Ascending aorta (tissue), 2 donors: ENCODE results near the gene GNS. TPM values are rescaled to one million over a fixed set of nuclear protein-coding genes. Genes with fewer than 3 reads are reported as not detected.
"Not testable (repeated sequence)": the region's sequence is repeated elsewhere in the genome, so short reads cannot be mapped to it uniquely, and the experiment has no call there.

Experiments used
- DNase-seq, 2 donors: peaks; one replicate each; pipeline ENCODE4 v3.0.0-alpha.2; 2019; ENCODE audit warnings: low spot score in 2 of 2
- H3K27ac ChIP-seq, 2 donors: fragments of 200-600 bp; sonication (generic); one replicate each; pipeline ENCODE4 v1.5.1; 2016 to 2017; ENCODE audit warnings: mild to moderate bottlenecking in 1 of 2
- H3K27me3 ChIP-seq: fragments of 200-600 bp; sonication (generic); one replicate; pipeline ENCODE4 v1.5.1; 2017
- H3K36me3 ChIP-seq, 2 donors: fragments of 200-600 bp; sonication (generic); one replicate each; pipeline ENCODE4 v1.5.1; 2016
- H3K4me1 ChIP-seq, 2 donors: fragments of 200-600 bp; sonication (generic); one replicate each; pipeline ENCODE4 v1.5.1; 2016 to 2017; ENCODE audit warnings: mild to moderate bottlenecking in 1 of 2
- H3K4me3 ChIP-seq, 2 donors: fragments of 200-600 bp; sonication (generic); one replicate each; pipeline ENCODE4 v1.5.1; 2016 to 2017; ENCODE audit warnings: mild to moderate bottlenecking in 1 of 2
- H3K9me3 ChIP-seq, 2 donors: fragments of 200-600 bp; sonication (generic); one replicate each; pipeline ENCODE4 v1.5.1; 2016
- intact Hi-C: fragments of 100-400 bp; cut with DNase I; formaldehyde crosslinking; loops from one replicate; pipeline ENCODE4 v1.15.1; 2023
- total RNA-seq: library from RNA; depleted of rRNA; stranded (reverse); fragments of >200 nt; gene quantifications from one replicate; pipeline ENCODE4 v1.1.0, GENCODE V29; 2016
- TF ChIP-seq, protein P1 (sequence below), 3 experiments: fragments of 200-600 bp in 2 of 3; fragments of 450-650 bp in 1 of 3; sonication (generic) in 2 of 3; IDR thresholded peaks; one replicate each; pipeline ENCODE4 v1.5.1; 2016 to 2019; ENCODE audit warnings: antibody characterized with exemption in 3 of 3, mild to moderate bottlenecking in 1 of 3, moderate library complexity in 1 of 3

GNS gene
- total RNA-seq = 105 TPM

DNA sequence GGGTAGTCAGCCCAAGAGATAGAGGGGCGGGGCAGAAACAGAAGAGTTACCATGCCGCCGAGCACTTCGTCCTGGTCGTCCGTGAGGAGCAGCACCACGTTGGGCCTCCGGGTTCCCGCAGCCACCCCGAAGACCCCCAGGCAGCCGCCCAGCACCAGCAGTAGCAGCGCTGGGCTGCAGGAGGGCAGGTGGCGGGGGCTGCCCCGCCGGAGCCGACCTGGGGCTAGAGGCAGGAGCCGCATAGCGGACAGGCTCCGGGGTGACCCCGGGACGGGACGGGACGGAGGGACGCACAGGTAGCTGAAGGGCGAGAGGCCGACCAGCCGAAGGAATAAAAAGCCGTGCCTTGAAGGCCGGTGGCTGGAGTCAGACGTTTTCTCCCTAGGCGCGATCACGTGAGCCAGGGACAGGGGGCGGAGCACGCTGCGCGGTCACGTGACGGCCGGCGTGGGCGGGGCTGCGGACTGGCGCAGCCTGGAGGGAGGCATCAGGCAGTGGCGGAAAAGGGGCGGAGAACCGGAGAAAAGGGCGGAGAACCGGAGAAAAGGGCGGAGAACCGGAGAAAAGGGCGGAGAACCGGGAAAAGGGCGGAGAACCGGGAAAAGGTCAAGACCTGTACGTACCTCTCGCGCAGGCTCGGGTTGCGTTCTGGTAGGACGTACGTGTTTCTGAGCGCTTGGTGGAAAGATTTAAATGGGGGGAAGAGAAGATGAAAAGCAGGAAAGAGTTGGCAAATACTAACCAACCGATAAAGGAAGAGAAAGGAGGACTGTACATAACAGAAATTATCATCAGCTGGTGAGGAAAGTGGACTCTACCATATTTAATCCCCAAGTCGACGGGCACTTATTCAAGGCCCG lies at the start of gene GNS:
TSS of gene GNS (minus strand) at position 372 of the 860 bp plus-strand sequence. CDS start at position 242, 130 bp downstream.
- Histone ChIP-seq H3K9me3 (no peaks in the 10 kb centered on the region), H3K27ac (peak within 1 kb of the TSS; percentile 81 to 86), H3K27me3 (no peaks in the 10 kb centered on the region), H3K36me3 (no peaks in the 10 kb centered on the region), H3K4me3 (peak within 1 kb of the TSS; percentile 79 to 89), H3K4me1 (peaks cover 0 to 3% of the 10 kb centered on the region in 2 donors)
- intact Hi-C loops = loop anchor here (1.0 to 10.0 kb wide), 5 partner anchors 148 to 776 kb away; partner anchors contain the start of genes KICS2, RASSF3, TBK1 and XPOT
- peak; percentile 93 to 98 for DNase-seq
- TF ChIP-seq, protein P1, sequence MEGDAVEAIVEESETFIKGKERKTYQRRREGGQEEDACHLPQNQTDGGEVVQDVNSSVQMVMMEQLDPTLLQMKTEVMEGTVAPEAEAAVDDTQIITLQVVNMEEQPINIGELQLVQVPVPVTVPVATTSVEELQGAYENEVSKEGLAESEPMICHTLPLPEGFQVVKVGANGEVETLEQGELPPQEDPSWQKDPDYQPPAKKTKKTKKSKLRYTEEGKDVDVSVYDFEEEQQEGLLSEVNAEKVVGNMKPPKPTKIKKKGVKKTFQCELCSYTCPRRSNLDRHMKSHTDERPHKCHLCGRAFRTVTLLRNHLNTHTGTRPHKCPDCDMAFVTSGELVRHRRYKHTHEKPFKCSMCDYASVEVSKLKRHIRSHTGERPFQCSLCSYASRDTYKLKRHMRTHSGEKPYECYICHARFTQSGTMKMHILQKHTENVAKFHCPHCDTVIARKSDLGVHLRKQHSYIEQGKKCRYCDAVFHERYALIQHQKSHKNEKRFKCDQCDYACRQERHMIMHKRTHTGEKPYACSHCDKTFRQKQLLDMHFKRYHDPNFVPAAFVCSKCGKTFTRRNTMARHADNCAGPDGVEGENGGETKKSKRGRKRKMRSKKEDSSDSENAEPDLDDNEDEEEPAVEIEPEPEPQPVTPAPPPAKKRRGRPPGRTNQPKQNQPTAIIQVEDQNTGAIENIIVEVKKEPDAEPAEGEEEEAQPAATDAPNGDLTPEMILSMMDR (IDR thresholded peaks at IDR 0.05) = no peak

DNA sequence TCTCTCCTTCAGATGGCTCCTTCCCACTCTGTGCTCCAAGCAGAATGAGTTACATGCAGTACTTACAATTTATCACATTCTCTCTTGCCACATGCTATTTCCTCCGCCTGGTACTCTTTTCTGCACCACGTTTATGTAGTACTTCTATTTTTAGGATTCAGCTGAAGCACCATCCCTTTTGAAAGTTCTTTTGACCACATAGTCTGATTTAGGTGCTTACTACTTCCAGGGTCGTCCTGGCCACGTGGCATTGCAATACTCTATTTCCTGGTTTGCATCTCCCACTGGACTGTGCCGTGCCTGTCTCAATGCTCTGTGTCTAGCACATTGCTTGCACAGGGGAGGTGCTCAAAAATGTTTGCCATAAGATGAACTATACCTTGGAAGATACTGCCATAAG lies 48.9 kb upstream of the GNS start:
- Histone ChIP-seq H3K27ac (no peak overlapping the region), H3K27me3 (no peaks in the 10 kb centered on the region), H3K36me3 (no peaks in the 10 kb centered on the region), H3K9me3 (no peaks in the 10 kb centered on the region), H3K4me1 (no peaks in the 10 kb centered on the region), H3K4me3 (no peak overlapping the region)
- no peak for DNase-seq
- intact Hi-C loops = no loop called here
- TF ChIP-seq, protein P1 (IDR thresholded peaks at IDR 0.05) = no peak

DNA sequence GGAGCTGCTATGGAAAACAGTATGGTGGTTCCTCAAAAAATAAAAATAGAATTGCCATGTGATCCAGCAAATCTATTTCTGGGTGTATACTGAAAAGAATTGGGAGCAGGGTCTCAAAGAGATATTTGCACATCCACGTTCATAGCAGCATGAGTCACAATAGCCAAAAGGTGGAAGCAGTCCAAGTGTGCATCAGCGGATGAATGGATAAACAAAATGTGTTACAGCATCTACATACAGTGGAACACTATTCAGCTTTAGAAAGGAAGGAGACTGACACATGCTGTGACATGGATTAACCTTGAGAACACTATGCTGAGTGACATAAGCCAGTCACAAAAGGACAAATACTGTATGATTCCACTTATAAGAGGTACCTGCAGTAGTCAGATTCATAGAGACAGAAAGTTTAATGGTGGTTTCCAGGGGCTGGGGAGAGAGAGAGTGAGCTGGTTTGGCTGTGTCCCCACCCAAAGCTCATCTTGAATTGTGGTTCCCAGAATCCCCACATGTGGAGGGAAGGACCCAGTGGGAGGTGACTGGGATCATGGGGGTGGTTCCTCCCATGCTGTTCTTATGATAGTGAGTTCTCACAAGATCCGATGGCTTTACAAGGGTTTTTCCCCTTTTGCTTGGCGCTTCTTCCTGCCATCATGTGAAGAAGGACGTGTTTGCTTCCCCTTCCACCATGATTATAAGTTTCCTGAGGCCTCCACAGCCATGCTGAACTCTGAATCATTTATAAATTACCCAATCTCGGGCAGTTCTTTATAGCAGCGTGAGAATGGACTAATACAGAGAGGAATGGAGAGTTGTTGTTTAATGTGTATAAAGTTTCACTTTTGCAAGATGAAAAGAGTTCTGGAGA lies 47.6 kb upstream of the GNS start:
- TF ChIP-seq, protein P1 (IDR thresholded peaks at IDR 0.05) = no peak
- no peak overlapping the region for H3K27ac ChIP-seq
- no peak overlapping the region for H3K4me3 ChIP-seq
- no peak for DNase-seq
- no peaks in the 10 kb centered on the region for H3K36me3 ChIP-seq
- no peaks in the 10 kb centered on the region for H3K27me3 ChIP-seq
- intact Hi-C loops = no loop called here
- no peaks in the 10 kb centered on the region for H3K9me3 ChIP-seq
- H3K4me1 ChIP-seq = no peaks in the 10 kb centered on the region

- Histone ChIP-seq H3K36me3 (no peaks in the 10 kb centered on the region), H3K4me3 (no peak overlapping the region), H3K4me1 (no peaks in the 10 kb centered on the region), H3K9me3 (no peaks in the 10 kb centered on the region), H3K27me3 (no peaks in the 10 kb centered on the region), H3K27ac (no peak overlapping the region)
- intact Hi-C loops = no loop called here
- TF ChIP-seq, protein P1 (IDR thresholded peaks at IDR 0.05) = no peak
- DNase-seq = no peak
These were observed 47.0 kb upstream of the GNS start for GRCh38 chr12:64806173-64806572.

GRCh38 chr12:64802180-64802775 lies 43.1 kb upstream of the GNS start:
- H3K27me3 ChIP-seq, H3K27ac ChIP-seq, H3K9me3 ChIP-seq, H3K4me1 ChIP-seq, DNase-seq, H3K36me3 ChIP-seq, intact Hi-C loops, H3K4me3 ChIP-seq: not testable (repeated sequence)
- TF ChIP-seq, protein P1 (IDR thresholded peaks at IDR 0.05) = peak; percentile 46 to 86 (median 72)
